Femur (tissue), 1 donor: ENCODE data around the gene FEZF1.

Source experiments
- DNase-seq: peaks from one replicate; pipeline ENCODE4 v3.0.0-alpha.2; 2017

The FEZF1 gene

DNA sequence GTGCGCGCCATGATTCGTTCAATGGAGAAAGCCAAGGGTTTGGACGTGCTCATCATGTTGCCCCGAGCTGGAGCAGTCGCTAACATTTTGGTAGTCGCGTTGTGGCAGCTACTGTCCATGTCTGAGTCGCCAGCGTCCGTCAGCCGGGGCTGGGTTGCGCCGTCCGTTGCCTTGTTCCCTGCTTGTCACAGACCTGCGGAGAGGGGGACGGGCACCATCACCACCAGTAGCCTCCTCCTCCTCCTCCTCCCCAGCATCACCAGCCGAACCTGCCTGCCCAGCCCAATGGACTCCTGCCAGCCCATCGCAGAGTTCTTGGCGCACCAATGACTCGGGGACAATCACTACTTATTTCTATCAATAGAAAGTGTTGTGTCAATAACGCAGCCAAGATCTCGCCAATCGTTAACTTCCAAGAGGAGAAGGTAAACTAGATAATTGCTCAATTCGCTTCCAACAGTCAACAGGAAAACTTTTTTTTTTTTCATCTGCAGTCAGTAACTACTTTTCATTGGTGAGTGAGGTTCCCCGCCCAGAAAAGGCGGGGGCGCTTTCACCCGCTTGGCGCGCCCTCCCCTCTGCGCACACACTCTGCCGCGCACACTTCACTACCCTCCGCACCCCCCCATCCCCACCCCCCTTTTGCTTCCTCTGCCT is at the start of gene FEZF1:
TSS of gene FEZF1 (minus strand) at position 432 of the 657 bp plus-strand sequence. CDS start at position 119, 313 bp downstream.
- peak; percentile 22 for DNase-seq

DNA sequence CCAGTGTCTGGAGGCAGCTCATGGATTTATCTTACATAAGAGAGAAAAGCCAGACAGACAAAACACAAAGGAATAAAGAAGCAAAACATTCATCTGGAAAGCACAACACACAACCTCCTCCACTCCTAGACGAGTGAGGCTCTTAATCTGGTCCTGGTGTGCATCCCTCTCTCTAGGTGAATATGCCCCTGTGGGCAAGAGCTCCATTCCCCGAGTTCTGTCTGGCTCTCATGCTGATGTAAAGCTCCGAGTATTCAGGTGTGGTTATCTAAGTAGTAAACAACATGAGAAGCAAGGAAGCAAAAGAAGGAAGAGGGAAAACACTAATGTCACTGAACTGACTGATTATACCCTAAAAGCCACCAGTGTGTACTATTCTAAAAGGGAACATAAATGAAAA is 47.9 kb upstream of the FEZF1 start:
- DNase-seq, result no peak

DNA sequence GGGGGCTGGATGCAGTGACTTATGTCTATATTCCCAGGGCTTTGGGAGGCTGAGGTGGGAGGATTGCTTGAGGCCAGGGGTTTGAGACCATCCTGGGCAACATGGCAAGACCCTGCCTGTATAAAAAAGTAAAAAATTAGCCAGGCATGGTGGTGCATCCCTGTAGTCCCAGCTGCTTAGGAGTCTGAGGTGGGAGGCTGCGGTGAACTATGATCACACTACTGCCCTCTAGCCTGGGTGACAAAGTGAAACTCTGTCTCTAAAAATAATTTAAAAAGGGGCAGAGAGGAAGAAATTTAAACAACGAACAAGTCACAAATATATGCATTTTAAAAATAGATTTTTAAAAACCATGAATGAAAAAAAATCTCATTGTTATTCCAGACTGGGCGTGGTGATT is 46.2 kb upstream of the FEZF1 start:
- DNase-seq, result no peak

DNA sequence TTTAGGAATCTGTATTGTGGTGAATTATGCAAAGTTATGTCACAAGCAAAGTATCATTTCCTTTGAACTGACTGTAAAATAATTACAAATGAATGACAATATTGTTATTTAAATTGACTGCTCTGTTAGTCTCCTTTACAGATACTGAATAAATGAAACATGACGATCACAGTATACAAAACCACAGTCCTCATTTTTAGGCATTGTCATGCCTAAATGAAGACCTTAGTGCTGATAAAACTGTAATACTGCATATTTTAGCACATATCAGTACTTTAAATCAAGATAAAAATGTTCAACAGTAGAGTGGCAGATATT is 39.7 kb upstream of the FEZF1 start:
- DNase-seq, result no peak

DNA sequence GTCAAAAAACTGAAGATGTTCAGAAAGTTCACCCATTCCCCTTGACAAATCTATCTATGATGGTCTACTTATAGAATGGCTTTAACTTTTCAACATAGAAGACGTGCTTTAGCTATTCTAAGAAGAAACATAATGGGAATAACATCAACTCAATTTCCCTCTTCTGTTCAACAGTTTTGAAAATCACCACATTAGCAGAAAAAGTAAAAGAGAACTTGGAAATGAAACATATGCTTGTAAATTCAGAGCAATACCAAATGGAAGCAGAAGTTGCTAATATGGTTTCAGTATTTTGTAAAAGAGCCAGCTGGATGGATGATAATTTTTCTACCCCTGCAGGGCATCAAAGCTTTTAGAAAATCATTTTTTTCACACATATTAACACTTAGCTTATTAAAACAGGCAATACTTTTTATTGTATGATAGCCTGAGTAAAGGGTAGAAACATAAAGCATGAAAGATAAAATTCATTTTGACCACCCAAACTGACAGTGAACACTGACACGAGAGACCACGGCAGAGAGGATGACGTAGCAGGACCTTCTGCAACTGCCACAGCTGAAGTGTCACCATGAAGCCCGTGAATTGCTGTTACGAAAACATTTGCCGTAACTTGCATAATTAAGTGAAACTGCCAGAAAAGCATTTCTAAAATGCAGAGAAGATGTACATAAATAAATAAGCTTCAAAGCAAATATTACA is 39.2 kb upstream of the FEZF1 start:
- DNase-seq, result no peak

DNA sequence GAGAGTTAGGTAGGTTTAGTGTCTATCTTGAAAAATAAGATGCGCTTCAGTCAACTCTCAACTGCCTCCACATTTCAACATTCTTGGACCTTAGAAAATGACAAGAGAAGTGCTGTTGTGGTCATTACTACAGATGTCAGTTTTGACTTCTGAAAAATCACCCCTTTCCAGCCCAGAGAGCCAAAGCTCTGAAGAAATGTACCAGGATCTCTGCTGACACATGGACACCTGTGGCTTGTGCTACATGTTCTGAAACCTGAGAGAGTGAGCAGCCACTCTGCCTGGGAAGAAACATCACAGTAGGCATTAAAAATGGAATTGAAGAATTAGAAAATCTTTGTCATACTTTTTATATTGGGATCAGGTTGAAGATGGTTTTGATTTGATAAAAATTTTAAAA is 35.9 kb upstream of the FEZF1 start:
- DNase-seq, result no peak

DNA sequence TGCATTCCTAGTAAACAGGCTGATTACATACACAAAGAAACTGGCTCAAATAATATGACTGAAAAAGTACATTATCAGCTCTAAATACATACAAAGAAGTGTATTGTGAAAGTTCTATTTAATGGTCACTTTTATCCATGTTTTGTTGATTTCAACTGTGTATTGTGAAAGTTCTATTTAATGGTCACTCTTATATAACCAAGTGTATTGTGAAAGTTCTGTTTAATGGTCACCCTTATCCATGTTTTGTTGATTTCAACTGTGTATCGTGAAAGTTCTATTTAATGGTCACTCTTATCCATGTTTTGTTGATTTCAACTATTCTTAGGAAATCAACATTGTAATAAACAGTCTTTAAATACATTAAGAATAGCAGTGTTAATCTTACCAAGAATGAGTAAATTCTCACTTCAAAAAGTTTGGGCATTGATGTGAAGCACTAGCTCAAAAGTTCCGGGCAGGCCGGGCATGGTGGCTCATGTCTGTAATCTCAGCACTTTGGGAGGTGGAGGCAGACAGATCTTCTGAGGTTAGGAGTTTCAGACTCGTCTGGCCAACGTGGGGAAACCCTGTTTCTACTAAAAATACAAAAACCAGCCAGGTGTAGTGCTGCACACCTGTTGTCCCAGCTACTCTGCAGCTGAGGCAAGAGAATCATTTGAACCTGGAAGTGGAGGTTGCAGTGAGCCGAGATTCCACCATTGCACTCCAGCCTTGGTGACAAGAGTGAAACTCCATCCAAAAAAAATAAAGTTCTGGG is 34.8 kb upstream of the FEZF1 start:
- DNase-seq, result no peak

DNA sequence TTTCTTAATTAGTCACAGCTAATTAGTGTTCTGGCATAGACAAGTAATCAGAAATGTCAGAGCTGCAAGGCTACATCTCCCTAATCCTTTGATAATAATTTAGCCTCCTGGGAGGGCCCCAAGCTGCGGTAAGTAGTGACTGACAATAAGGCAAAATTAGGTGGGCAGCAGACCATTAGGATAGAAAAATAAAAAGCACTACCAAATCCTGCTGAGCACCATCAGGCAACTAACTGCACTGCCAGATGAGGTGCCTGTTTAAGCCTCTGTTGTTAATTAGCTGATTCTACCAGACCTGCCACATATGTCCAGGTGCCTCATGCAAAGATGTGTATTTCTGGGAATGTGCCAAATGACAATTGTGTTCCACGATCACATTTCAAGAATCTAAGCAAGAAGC is 32.5 kb upstream of the FEZF1 start:
- DNase-seq, result no peak

DNA sequence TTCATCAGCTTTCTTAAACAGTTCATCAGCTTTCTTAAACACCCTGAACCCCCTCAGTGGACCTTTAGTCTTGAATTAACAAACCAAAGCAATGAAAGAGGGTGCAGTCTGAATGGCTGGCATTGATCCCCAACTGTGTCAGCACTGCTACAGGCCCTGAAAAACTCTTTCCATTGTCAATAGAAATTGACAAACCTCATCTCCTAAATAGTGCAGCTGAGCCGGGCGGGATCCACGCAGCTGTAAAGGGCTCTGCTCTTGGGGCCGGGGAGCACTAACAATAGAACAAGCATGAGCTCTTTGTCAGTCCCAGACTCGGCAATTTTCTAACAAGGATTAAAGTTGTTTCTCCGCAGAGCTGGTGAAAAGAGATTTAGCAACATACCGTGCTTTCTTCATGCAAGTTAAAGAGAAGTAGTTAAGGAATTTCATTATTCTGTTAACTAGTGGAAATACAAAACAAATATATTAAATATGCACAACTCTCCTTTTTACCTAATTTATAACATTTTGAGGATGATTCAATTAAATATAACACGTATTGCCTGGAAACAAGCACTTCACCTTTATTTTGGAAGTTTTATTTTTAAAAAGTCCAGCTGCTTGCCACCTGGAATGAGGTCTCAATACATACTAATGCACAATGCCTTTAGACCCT is 24.7 kb upstream of the FEZF1 start:
- DNase-seq, result no peak

DNA sequence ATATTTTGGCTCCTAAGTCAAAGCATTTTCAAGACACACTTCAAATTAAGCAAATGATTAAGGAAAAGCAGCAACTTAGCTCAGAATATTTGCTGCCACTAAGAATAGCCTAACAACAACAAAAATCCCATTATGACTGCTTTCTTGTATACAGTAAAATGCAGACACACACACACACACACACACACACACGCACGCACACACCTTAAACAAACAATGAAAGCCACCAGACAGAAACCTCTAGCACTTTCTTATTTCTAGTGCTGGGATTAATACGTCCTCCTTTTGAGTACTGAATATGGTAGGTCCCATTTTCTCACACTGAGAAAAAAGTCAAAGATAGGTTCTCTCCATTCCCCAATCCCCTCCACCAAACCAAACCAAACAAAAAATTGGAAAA is 23.4 kb upstream of the FEZF1 start:
- DNase-seq, result no peak

DNA sequence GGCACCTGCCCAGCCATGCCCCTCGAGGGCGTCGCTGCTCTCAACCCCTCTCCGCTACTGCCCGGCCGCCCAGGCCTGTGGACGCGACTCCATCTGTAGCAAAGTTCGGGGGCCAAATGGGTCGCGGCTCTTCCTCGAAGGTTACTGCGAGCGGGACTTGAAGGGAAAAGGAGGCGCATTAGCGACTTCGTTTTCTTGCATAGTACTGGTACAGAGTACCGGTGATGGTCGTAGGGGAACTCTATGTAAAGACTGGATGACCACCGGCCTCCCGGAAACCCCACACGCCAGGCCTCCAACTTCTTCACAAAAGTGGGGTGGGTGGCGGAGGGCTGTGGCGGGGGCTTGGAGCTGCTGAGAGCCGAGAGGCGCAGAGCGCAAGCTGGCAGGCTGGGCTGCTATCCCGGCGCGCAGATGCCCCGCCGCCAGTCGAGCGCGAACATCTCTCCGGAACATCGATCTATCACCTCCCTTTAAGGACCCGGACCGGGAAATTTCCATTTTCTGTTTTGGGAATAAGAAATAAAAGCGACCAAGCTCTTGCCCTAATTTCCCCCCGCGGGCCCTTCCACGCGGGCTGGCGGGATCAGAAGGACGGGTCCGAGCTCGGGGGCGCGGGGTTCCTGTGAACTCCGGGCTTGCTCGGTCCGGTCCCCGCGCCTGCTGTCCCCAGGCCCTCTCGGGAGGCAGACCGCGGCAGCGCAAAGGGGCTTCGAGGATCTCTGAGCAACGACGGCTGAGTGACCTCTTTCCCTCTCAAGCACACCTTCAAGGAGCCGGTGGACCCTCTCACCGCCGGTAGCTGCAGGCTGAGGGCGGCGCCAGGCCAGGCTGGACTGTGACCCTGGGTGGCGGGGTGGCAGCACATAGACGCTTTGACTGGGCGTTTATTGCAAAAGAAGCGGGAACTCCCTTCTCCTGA is 12.2 kb upstream of the FEZF1 start:
- no peak for DNase-seq

DNA sequence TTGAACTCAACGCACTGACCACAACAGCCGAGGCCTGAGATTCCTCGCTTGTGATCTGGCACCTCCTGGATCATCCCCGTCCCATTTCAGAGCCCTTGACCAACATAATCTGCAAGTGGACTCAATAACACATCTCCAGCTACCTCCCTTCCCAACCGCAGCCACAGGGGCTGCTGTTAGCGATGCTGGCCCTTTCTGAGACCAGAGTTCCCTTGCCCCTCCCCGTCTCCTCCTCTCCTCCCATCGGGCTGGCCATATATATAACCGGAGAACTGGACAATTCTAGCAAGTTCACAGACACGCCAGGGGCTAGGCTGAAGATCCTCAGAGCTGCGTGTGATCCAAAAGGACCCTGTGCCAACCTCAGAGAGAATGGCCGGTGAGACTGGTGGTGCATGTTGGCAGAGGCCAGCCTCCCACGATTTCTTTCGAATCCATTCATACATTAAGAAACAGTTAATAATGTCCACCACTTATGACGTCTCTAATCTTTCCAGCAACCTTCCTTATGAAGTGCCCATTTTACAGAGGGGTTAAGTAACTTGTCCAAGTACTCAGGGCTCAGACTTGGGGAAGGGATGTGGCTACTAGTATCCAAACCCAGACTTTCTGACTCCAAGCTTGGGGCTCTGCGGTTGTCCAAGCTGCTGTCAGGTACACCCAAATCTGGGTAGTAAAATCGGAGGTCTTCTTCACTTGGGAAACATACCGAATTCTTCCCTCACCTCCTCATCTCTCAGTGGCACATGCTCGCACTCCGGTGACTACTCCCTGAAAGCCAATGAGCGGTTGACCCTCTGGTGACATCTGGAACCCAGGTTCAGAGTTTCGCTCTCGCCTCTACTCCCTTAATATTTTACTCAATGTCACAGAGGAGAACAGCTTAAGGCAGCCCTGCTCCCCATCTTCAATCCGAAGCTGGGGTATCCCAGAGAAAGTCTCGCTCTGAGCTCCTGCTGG is 11.2 kb upstream of the FEZF1 start:
- no peak for DNase-seq

DNA sequence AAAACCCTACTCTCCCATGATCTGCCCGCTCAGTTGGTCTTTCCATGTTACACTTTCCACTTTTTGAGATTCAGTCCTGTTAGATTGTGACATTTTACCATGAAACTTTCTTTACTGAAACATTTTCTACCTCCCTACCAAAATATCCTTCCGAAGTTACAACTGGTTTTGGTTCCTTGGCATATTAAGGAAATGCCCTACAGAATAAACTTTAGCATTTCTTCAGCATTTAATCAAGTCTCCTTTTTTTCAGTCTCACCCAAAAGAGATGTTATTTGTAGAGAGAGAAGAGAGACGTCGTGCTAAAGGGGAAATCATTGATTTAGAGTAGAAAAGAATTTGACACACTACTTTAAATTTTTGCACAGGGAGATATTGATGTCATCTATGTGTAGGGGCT is 9.7 kb upstream of the FEZF1 start:
- DNase-seq, result no peak

DNA sequence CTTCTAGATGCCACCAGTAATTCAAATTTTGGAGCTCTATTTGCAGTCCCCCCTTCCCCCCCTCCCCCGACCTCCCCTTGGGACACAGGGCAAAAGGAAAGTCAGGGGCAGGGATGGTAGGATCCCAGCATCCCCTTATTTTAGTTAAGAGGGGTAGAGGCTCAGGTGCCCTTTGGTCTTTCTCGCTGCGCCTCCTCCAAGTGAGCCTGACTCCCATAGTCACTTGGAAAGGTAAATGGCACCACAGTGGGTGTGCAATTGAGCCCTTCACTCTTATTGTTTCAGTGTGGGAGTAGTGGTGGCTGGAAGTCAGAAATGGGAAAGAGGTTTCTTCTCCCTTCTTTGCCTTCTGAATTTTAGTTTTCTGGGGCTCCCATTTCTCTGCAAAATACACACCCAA is 8.2 kb upstream of the FEZF1 start:
- DNase-seq, result no peak

DNA sequence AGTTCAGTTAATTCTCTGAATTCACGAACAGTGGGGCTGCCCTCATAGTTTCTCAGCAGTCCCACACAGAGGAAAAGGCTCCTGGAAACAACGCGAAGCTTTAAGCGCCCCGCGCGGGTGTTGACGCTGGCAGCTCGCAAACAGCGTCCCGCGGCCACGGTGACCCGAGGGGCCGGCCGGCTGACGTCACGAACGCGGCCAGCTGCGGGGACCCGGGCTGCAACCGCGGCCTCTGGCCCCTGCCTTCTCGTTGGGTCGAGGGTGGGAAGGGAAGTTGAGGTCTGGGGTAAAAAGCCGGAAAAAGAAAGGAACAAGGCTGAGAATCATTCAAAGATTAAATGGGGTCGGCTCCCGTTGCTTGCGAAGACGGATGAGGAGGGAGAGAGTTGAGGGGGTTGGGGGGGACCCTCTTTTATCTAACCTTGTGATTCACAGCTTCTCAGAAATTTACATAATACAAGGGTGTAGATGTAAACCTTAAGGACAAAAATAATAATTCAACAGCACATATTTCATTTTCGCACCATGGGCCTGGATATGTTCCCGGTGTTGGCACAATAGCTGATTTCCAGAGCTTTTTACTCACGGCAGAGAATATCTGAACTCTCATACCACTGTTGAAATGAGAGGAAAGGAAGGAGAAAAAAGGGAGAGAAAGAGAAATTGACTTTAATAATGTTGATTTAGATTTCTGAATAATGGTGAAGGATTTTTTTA is 7.3 kb upstream of the FEZF1 start:
- DNase-seq, result no peak

DNA sequence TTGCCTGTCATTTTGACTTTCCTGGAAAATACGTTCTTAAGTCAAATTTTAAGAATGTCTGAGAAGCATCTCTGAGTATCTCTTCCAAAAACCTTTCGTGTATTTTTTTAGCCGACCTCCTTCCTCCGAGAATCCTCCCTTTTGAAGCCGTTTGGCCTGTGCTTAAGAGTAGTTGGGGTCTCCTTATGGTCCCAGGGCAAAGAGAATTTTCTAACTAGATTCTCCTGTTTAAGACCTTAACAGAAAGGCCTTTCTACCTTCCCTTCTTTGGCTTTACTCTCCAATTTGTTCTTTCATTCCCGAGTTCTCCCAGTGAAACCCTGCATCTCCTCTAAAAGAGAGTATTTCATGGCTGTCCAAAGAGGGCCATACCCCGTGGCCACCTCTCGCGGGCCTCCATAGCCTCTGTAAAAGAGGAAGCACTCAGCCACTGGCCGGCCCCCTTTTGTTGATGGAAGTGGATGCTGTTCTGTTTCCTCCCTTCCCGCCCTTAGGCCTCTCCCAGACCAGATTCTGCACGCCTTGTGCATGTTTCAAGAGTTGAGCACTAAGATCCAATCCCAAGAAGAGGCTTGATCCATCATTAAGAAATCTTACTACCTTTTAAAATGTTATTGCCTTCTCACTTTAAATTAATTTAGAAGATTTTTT is 6.6 kb upstream of the FEZF1 start:
- DNase-seq, result no peak

DNA sequence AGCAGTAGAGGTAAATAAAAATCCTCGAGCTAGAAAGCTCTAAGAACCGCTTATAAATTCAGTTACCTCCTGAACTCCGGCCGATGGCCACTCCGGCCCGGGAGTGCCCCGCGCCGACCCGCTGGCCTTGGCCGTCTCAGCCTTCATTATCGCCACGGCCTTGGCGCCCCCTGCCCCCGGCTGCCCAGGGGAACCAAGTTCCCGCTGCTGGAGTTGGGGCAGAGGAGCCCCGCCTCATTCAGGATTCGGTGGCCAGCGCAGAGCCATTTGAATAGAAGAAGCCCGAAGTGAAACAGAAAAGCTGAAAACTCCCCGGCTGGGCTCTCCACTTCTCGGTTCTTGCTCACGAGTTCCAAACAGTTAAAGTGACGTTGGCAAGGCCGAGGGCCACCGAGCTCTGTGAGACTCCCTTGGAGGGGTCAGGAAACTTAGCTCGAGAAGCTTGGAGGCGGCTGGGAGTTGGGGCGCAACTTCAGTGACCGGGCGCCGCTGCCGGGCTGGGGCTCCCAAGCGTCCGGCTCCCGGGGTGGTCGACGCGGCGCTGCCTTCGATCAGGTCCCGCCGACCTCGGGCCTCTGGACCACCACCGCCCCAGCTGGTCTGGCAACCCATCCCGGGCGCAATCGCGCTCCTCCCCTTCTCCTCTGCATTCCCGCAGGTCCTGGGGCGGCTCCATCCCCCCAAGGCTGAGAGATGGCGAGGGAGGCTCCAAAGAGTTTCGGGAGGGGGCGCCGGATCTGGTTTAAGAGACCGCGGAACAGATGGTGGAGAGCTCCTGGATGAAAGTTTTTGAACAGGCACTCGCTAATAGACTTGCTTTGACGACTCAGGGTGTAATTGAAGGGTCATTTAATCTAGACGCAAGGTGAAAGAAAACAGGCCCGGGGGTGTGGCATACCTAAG is 5.8 kb upstream of the FEZF1 start:
- no peak for DNase-seq

DNA sequence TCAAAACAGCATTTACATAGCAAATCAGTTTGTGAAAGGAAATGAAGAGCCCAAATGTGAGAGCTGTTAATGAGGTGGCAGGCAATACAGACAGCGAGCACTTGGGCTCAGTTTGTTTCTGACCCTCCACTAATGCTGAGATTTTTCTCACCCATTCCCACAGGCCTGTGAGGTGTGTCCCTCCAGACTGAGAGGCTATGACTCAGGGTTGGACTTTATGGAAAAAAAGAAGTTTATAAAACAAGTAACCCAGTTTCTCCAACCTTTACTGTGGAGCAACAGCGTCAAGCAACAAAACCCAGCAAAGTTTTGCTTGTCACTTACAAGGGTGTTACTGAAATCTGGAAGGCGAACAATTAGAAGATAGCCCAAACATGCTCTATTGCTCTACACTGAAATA is 4.9 kb upstream of the FEZF1 start:
- no peak for DNase-seq

DNA sequence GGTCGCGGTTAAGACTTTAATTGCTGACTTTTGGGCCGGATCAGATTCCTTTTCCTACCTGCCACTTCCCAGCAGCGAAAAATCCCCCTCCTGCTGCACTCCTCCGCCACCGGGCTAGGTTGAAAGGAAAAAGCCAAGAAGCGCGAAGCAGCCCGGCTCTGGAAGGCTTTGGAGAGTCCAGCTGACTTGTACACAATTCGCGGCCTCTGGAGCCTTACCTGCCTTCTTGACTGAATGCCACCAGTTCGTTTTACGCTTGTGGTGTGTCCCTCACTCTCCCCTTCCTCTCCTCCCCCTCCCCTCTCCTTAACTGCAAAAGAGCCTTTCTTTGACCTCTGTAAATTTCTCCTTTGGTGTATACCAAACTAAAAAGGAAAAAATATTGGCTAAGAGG is 2.7 kb upstream of the FEZF1 start:
- DNase-seq, result no peak
